GM21360 (cell line): ENCODE data around the gene C2orf78.
"Not testable (repeated sequence)": the region's sequence is repeated elsewhere in the genome, so short reads cannot be mapped to it uniquely, and the experiment has no call there.

Source experiments
- ATAC-seq: cut with Tn5 transposase; IDR thresholded peaks from one replicate; pipeline ENCODE4 v1.9.1; 2021; ENCODE audit warnings: mild to moderate bottlenecking, moderate library complexity; ENCODE audit not compliant: unreplicated experiment

Gene C2orf78

GRCh38 chr2:73783883-73784282 is at the start of gene C2orf78:
Gene C2orf78, plus strand, starts transcription at chr2:73784183. Its CDS starts 127 bp downstream, at chr2:73784310.
- not testable (repeated sequence) for ATAC-seq

GRCh38 chr2:73736378-73736777 is 47.6 kb upstream of the C2orf78 start:
- no peak for ATAC-seq

GRCh38 chr2:73736855-73737779 is 46.9 kb upstream of the C2orf78 start, which contains the start of gene TPRKB:
Gene TPRKB, minus strand, starts transcription at chr2:73737345. Its CDS starts 2,776 bp downstream, at chr2:73734569.
- peak; percentile 90 for ATAC-seq

- no peak for ATAC-seq
These were observed 44.9 kb upstream of the C2orf78 start for GRCh38 chr2:73739101-73739500.

- ATAC-seq, result no peak
These were observed 43.2 kb upstream of the C2orf78 start for GRCh38 chr2:73740767-73741166.

- ATAC-seq, result no peak
These were observed 37.7 kb upstream of the C2orf78 start for GRCh38 chr2:73746015-73746876.

GRCh38 chr2:73746877-73747208 is 37.1 kb upstream of the C2orf78 start:
- no peak for ATAC-seq

GRCh38 chr2:73749314-73749713 is 34.7 kb upstream of the C2orf78 start:
- ATAC-seq, result no peak

- not testable (repeated sequence) for ATAC-seq
These were observed 29.7 kb upstream of the C2orf78 start for GRCh38 chr2:73754332-73754731.

GRCh38 chr2:73759285-73759764 is 24.7 kb upstream of the C2orf78 start:
- ATAC-seq, result no peak

GRCh38 chr2:73759904-73760303 is 24.1 kb upstream of the C2orf78 start:
- no peak for ATAC-seq

GRCh38 chr2:73762571-73762970 is 21.4 kb upstream of the C2orf78 start:
- ATAC-seq, result no peak

GRCh38 chr2:73764945-73765344 is 19.0 kb upstream of the C2orf78 start:
- no peak for ATAC-seq

GRCh38 chr2:73766349-73766748 is 17.6 kb upstream of the C2orf78 start:
- ATAC-seq, result no peak

- ATAC-seq, result no peak
These were observed 17.0 kb upstream of the C2orf78 start for GRCh38 chr2:73766994-73767393.

- ATAC-seq, result no peak
These were observed 13.3 kb upstream of the C2orf78 start for GRCh38 chr2:73770725-73771124.

GRCh38 chr2:73772819-73773218 is 11.2 kb upstream of the C2orf78 start:
- ATAC-seq, result no peak

GRCh38 chr2:73776381-73776780 is 7.6 kb upstream of the C2orf78 start:
- no peak for ATAC-seq

- ATAC-seq, result no peak
These were observed 7.0 kb upstream of the C2orf78 start for GRCh38 chr2:73776869-73777519.

GRCh38 chr2:73778867-73779466 is 5.0 kb upstream of the C2orf78 start:
- not testable (repeated sequence) for ATAC-seq
